ENCODE results near the gene LRRC26.

- TF ChIP-seq ZNF274 (IDR thresholded peaks at IDR 0.05; ENCODE audit: low read depth, low read length) = no peak
- TF ChIP-seq POLR2A (IDR thresholded peaks at IDR 0.05; ENCODE audit: borderline replicate concordance, extremely low read depth, insufficient read depth, insufficient read length) = no peak
- no peak for TF ChIP-seq CTCF (IDR thresholded peaks at IDR 0.05 in 2 of 3, conservative IDR thresholded peaks at IDR 0.05 in 1 of 3; ENCODE audit: borderline replicate concordance in 1 of 3, insufficient read depth in 1 of 3, low read depth in 2 of 3, low read length in 2 of 3)
- no peak for TF ChIP-seq EZH2 (IDR thresholded peaks at IDR 0.05)
- no peak for TF ChIP-seq POLR2AphosphoS5 (IDR thresholded peaks at IDR 0.05; ENCODE audit: low read depth, low read length)
- TF ChIP-seq EGR1 (IDR thresholded peaks at IDR 0.05; ENCODE audit: low read depth) = no peak
- TF ChIP-seq YY1 (IDR thresholded peaks at IDR 0.05; ENCODE audit: extremely low read depth, insufficient replicate concordance, low read depth, low read length) = no peak
- no peak for TF ChIP-seq EZH2phosphoT487 (IDR thresholded peaks at IDR 0.05; ENCODE audit: borderline replicate concordance)
- TF ChIP-seq RAD21 (IDR thresholded peaks at IDR 0.05; ENCODE audit: low read depth) = no peak
- TF ChIP-seq CEBPB (IDR thresholded peaks at IDR 0.05; ENCODE audit: low read depth) = no peak
- TF ChIP-seq REST (IDR thresholded peaks at IDR 0.05; ENCODE audit: low read depth) = no peak
These were observed 12.0 kb downstream of the LRRC26 start for GRCh38 chr9:137157618-137158415.

All from HCT116 (cell line).